Ovary (tissue), 9 donors: ENCODE results near the gene PTPRN2. TPM values are rescaled to one million over a fixed set of nuclear protein-coding genes. Genes with fewer than 3 reads are reported as not detected.

ENCODE experiments used
- DNase-seq, 5 donors: peaks; one replicate each; pipeline ENCODE4 v3.0.0-alpha.2; 2019 to 2020
- H3K27ac ChIP-seq, 2 donors: fragments of 200-600 bp; one replicate each; pipeline versions ENCODE4 v1.5.1 to v1.8.0; 2019 to 2022
- H3K27me3 ChIP-seq: fragments of 200-600 bp; one replicate; pipeline ENCODE4 v1.8.0; 2022
- H3K36me3 ChIP-seq: fragments of 200-600 bp; sonication (generic); one replicate; pipeline ENCODE4 v1.5.1; 2019
- H3K4me1 ChIP-seq: one replicate; pipeline ENCODE4 v1.8.1; 2013; ENCODE audit warnings: mild to moderate bottlenecking, moderate library complexity; ENCODE audit not compliant: insufficient read depth
- H3K4me3 ChIP-seq: fragments of 200-600 bp; sonication (generic); one replicate; pipeline ENCODE4 v1.5.1; 2017
- H3K9me3 ChIP-seq, 2 donors: fragments of 200-600 bp in 1 of 2; sonication (generic) in 1 of 2; one replicate each; pipeline versions ENCODE4 v1.5.1 to v1.8.1; 2013 to 2019; ENCODE audit warnings: mild to moderate bottlenecking in 1 of 2, moderate library complexity in 1 of 2
- CTCF ChIP-seq, 3 donors: fragments of 450-650 bp in 2 of 3; fragments of 200-600 bp in 1 of 3; IDR thresholded peaks; one replicate each; pipeline versions ENCODE4 v1.5.1 to v1.8.0; 2016 to 2022; ENCODE audit warnings: antibody characterized with exemption in 3 of 3, mild to moderate bottlenecking in 1 of 3
- EP300 ChIP-seq: sonication (generic); formaldehyde crosslinking; IDR thresholded peaks from one replicate; pipeline ENCODE4 v1.6.1; 2017; ENCODE audit warnings: antibody characterized with exemption
- POLR2A ChIP-seq: fragments of 450-650 bp; IDR thresholded peaks from one replicate; pipeline ENCODE4 v1.6.1; 2017; ENCODE audit warnings: antibody characterized with exemption, mild to moderate bottlenecking, moderate library complexity
- WGBS, 3 donors: extraction: QIAGEN DNeasy Blood & Tissue Kit in 1 of 3; methylation state at CpG; one replicate each; pipeline versions ENCODE4 v1.1.5 to v1.1.7; 2013 to 2017; 5-methylcytosine and 5-hydroxymethylcytosine counted together
- intact Hi-C, 4 donors: fragments of 100-400 bp; cut with DNase I; formaldehyde crosslinking; loops; one replicate each; pipeline versions ENCODE4 v1.11.0 to v1.15.1; 2022 to 2023
- polyA plus RNA-seq, 2 donors: library from polyadenylated mRNA; stranded (reverse); fragments of 200-250 nt in 1 of 2; fragments of 350-450 nt in 1 of 2; fragmentation: Illumina TruSeq in 1 of 2; extraction: RNeasy Lipid Tissue Mini Kit (QIAGEN cat#74804) in 1 of 2; gene quantifications; one replicate each; pipeline ENCODE4 v1.2.3, GENCODE V29; 2013 to 2014
- total RNA-seq, 7 donors: library from RNA; depleted of rRNA in 2 of 7; stranded (reverse); fragments of >200 nt in 2 of 7; fragmentation: NEBNext Ultra II Directional in 3 of 7; extraction: Animal tissue kit (Norgen Biotek cat#: 25700) in 3 of 7; gene quantifications; one replicate each; pipeline versions ENCODE4 v1.1.0 to v1.2.4, GENCODE V29; 2016 to 2023
- donor health status: DM: no; HTN: no; CAD: no; lungs with moderate emphysema.
- donor health status: DM: no; HTN: no; CAD: no.
- donor health status: Bipolar disorder and iron deficiency.
- donor health status: DM: yes; HTN: yes; CAD: no.
- donor health status: DM: no; HTN: no; CAD: no.
- donor health status: DM: yes; HTN: yes; CAD: no.

Gene PTPRN2
- total and polyA plus RNA-seq, 9 donors: 3.5 to 11.1 (median 5.9) TPM

GRCh38 chr7:157979636-157980340, 607.8 kb downstream of the PTPRN2 start:
- Histone ChIP-seq H3K4me3 (no peak overlapping the region), H3K27ac (no peak overlapping the region), H3K4me1 (no peaks in the 10 kb centered on the region), H3K36me3 (no peaks in the 10 kb centered on the region), H3K27me3 (no peaks in the 10 kb centered on the region), H3K9me3 (no peaks in the 10 kb centered on the region)
- intact Hi-C loops: no loop called here
- TF ChIP-seq POLR2A (no peak), EP300 (no peak), CTCF (IDR thresholded peaks at IDR 0.05) (no peak)
- DNase-seq: no peak
- WGBS, 3 donors: 79 to 82% (median 80%) methylated on average over 14 of the region's 14 CpGs

GRCh38 chr7:157978766-157979165, 608.9 kb downstream of the PTPRN2 start:
- intact Hi-C loops: no loop called here
- no peak overlapping the region for H3K27ac ChIP-seq
- H3K9me3 ChIP-seq: no peaks in the 10 kb centered on the region
- TF ChIP-seq POLR2A: no peak
- TF ChIP-seq EP300: no peak
- TF ChIP-seq CTCF (IDR thresholded peaks at IDR 0.05): no peak
- 85 to 91% (median 87%) methylated on average over 12 of the region's 12 CpGs for WGBS, 3 donors
- no peak overlapping the region for H3K4me3 ChIP-seq
- no peaks in the 10 kb centered on the region for H3K36me3 ChIP-seq
- no peaks in the 10 kb centered on the region for H3K4me1 ChIP-seq
- H3K27me3 ChIP-seq: no peaks in the 10 kb centered on the region
- no peak for DNase-seq

- WGBS, 3 donors: 81 to 86% (median 84%) methylated on average over 20 of the region's 20 CpGs
- TF ChIP-seq CTCF (IDR thresholded peaks at IDR 0.05) (no peak), POLR2A (no peak), EP300 (no peak)
- no peak for DNase-seq
Measured at GRCh38 chr7:157977717-157978496, 609.7 kb downstream of the PTPRN2 start.

GRCh38 chr7:157977306-157977705, 610.3 kb downstream of the PTPRN2 start:
- DNase-seq: no peak
- Histone ChIP-seq H3K4me3 (no peak overlapping the region), H3K36me3 (no peaks in the 10 kb centered on the region), H3K9me3 (no peaks in the 10 kb centered on the region), H3K4me1 (no peaks in the 10 kb centered on the region), H3K27ac (no peak overlapping the region), H3K27me3 (no peaks in the 10 kb centered on the region)
- intact Hi-C loops: no loop called here
- TF ChIP-seq EP300 (no peak), POLR2A (no peak), CTCF (IDR thresholded peaks at IDR 0.05) (no peak)
- WGBS, 3 donors: 86 to 92% (median 88%) methylated on average over 5 of the region's 5 CpGs

More at GRCh38 chr7:157977717-157978496, 609.7 kb downstream of the PTPRN2 start:
- Histone ChIP-seq H3K4me3 (no peak overlapping the region), H3K9me3 (no peaks in the 10 kb centered on the region), H3K36me3 (no peaks in the 10 kb centered on the region), H3K4me1 (no peaks in the 10 kb centered on the region), H3K27me3 (no peaks in the 10 kb centered on the region), H3K27ac (no peak overlapping the region)
- intact Hi-C loops: no loop called here
